ENCODE results near the gene C11orf98. TPM values are rescaled to one million over a fixed set of nuclear protein-coding genes. Genes with fewer than 3 reads are reported as not detected.

Gene C11orf98
- total RNA-seq, 1 donor from 2014 or later, result 60.1 TPM

DNA sequence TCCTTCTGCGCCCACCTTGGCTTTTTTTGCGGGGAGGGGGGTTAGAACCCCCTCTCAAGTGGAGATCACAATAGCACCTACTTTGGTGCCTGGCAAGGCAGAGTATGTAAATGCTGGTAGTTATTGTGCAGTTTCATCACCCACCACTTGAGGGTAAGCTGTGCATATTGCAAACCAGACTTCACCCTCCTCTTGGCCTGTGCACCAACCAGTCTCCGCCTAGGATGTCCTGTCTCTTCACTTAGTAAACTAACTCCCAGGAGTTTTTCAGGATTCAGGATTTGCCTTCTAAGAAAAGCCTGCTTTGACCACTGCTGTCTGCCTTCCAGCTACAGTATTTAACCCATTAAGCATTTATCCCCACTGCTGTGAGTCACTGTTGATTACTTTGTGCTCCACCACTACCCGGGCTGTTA, 15.8 kb upstream of the C11orf98 start:
- Mint-ChIP-seq H3K9me3 (ENCODE audit: unreplicated experiment) (no peaks in the 10 kb centered on the region), H3K27ac (ENCODE audit: unreplicated experiment) (no peak overlapping the region), H3K4me3 (ENCODE audit: unreplicated experiment) (no peak overlapping the region), H3K4me1 (ENCODE audit: unreplicated experiment) (peaks cover 8% of the 10 kb centered on the region), H3K27me3 (ENCODE audit: unreplicated experiment) (peaks cover 4% of the 10 kb centered on the region), H3K36me3 (ENCODE audit: low read depth, unreplicated experiment) (peaks cover 19% of the 10 kb centered on the region)
- TF ChIP-seq, protein P1, sequence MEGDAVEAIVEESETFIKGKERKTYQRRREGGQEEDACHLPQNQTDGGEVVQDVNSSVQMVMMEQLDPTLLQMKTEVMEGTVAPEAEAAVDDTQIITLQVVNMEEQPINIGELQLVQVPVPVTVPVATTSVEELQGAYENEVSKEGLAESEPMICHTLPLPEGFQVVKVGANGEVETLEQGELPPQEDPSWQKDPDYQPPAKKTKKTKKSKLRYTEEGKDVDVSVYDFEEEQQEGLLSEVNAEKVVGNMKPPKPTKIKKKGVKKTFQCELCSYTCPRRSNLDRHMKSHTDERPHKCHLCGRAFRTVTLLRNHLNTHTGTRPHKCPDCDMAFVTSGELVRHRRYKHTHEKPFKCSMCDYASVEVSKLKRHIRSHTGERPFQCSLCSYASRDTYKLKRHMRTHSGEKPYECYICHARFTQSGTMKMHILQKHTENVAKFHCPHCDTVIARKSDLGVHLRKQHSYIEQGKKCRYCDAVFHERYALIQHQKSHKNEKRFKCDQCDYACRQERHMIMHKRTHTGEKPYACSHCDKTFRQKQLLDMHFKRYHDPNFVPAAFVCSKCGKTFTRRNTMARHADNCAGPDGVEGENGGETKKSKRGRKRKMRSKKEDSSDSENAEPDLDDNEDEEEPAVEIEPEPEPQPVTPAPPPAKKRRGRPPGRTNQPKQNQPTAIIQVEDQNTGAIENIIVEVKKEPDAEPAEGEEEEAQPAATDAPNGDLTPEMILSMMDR (IDR thresholded peaks at IDR 0.05; ENCODE audit: unreplicated experiment), result peak; percentile 43
- peak; percentile 37 for DNase-seq (ENCODE audit: low spot score)

DNA sequence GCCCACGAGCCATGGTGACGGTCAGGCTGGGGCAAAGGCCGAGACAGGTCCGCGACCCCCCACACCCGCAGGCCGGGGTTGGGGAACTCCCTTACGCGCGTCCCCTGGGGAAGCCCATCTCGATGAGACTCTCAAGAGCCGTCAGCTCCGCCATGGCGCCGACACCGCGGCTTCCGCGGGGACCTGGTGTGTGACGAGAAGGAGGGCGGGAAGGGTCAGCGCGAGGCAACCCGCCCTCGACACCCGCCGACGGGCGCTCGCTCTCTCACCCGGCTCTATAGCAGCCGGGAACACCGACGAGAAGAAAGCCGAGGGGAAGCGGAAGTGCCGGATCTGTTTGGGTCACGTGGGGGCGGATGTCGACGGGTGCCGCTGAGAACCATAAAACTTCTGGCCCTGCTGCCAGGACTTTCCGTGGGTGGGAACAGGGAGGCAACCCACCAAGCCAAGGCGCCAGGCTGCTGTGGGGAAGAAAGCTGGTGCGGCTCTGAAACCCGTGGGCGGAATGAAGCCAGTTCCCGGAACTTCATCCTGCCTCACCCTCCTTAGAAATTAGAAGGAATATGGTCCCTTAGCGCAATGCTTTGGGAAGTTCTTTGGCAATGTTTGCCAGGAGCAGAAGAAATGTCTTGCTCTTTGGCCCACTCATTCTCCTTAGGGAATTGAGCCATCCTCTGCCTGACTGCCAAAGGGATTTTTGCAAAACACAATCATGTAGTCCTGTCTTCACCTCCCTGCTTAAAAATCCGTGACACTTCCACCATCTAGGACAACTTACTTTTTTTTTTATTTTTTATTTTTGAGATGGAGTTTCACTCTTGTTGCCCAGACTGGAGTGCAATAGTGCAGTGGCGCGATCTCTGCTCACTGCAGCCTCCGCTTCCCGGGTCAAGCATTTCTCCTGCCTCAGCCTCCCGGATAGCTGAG, 14.0 kb upstream of the C11orf98 start, which contains the start of gene UBXN1:
Gene UBXN1, minus strand, starts transcription at position 304 of the 927 bp plus-strand sequence. Its CDS starts 150 bp downstream, at position 154.
- peaks cover 26% of the 10 kb centered on the region for H3K36me3 Mint-ChIP-seq (ENCODE audit: low read depth, unreplicated experiment)
- DNase-seq (ENCODE audit: low spot score), result peak; percentile 74
- TF ChIP-seq, protein P1 (IDR thresholded peaks at IDR 0.05; ENCODE audit: unreplicated experiment), result no peak
- H3K27ac Mint-ChIP-seq (ENCODE audit: unreplicated experiment), result peak within 1 kb of the TSS; percentile 92
- no peaks in the 10 kb centered on the region for H3K9me3 Mint-ChIP-seq (ENCODE audit: unreplicated experiment)
- peaks cover 5% of the 10 kb centered on the region for H3K27me3 Mint-ChIP-seq (ENCODE audit: unreplicated experiment)
- H3K4me3 Mint-ChIP-seq (ENCODE audit: unreplicated experiment), result peak within 1 kb of the TSS; percentile 94
- peaks cover 8% of the 10 kb centered on the region for H3K4me1 Mint-ChIP-seq (ENCODE audit: unreplicated experiment)

DNA sequence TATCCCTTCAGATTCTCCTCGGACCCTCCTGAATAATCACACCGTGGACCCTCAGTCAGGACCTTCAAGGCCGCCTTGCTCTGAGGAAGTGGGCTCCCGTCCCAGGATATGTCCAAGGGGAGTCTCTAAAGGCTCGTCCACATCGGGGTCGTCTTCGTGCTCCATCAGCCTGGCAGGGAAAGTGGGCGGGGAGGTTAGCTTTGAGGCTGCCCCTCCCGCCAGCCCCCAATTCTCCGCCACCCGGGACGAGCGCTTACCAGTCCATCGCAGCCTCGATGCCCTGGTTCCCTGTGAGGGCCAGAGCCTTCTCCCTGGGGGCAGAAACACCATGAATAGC, 13.4 kb upstream of the C11orf98 start:
- Mint-ChIP-seq H3K4me1 (ENCODE audit: unreplicated experiment) (peaks cover 8% of the 10 kb centered on the region), H3K27me3 (ENCODE audit: unreplicated experiment) (peaks cover 5% of the 10 kb centered on the region), H3K27ac (ENCODE audit: unreplicated experiment) (peak overlapping the region; percentile 92), H3K36me3 (ENCODE audit: low read depth, unreplicated experiment) (peaks cover 26% of the 10 kb centered on the region), H3K4me3 (ENCODE audit: unreplicated experiment) (peak overlapping the region; percentile 94), H3K9me3 (ENCODE audit: unreplicated experiment) (no peaks in the 10 kb centered on the region)
- DNase-seq (ENCODE audit: low spot score), result no peak
- TF ChIP-seq, protein P1 (IDR thresholded peaks at IDR 0.05; ENCODE audit: unreplicated experiment), result no peak

DNA sequence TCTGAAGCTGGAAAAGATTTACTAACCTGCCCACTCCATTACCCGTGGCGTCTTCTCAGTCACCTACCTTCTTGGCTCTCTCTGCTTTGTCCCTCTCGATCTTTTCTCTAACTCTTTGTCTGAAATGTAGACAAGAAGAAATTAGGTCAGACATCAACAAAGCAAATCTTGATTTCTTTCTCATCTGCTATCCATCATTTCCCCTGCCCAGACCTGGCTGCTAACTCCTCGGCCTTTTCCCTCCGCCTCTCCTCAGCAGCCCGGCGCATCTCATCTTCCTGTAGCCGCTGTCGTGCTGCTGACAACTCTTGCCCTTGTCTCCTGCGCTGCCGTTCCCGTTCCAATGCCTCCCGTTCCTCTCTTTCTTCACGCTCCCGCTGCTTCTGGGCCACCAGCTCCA, 12.7 kb upstream of the C11orf98 start:
- H3K27ac Mint-ChIP-seq (ENCODE audit: unreplicated experiment), result peak overlapping the region; percentile 92
- H3K9me3 Mint-ChIP-seq (ENCODE audit: unreplicated experiment), result no peaks in the 10 kb centered on the region

More for the DNA sequence above, 12.7 kb upstream of the C11orf98 start:
- Mint-ChIP-seq H3K4me1 (ENCODE audit: unreplicated experiment) (peaks cover 12% of the 10 kb centered on the region), H3K36me3 (ENCODE audit: low read depth, unreplicated experiment) (peaks cover 26% of the 10 kb centered on the region), H3K27me3 (ENCODE audit: unreplicated experiment) (peaks cover 6% of the 10 kb centered on the region), H3K4me3 (ENCODE audit: unreplicated experiment) (peak overlapping the region; percentile 94)
- DNase-seq (ENCODE audit: low spot score), result no peak
- TF ChIP-seq, protein P1 (IDR thresholded peaks at IDR 0.05; ENCODE audit: unreplicated experiment), result no peak

All from endothelial cell (in vitro differentiated cells).